ENCODE results near the gene CEP95.

Gene CEP95

DNA sequence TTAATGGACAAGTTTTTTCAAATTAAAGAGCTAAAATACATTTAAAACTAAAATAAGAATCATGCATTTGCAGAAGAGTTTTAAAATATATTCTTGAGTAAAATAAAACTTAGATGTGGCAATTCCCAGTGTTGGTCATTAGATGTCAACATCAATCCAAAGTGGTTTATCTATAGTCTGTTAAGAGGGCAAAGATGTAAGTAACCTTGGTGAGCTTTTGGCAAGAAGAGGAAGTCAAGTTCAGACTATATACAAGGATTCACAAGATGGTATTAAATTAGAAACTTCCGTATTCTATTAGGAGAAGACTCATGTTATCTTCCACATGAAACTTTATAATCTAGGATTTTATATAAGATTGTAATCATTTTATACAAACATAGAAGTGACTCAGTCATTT, 73.1 kb downstream of the CEP95 start:
- DNase-seq = no peak

DNA sequence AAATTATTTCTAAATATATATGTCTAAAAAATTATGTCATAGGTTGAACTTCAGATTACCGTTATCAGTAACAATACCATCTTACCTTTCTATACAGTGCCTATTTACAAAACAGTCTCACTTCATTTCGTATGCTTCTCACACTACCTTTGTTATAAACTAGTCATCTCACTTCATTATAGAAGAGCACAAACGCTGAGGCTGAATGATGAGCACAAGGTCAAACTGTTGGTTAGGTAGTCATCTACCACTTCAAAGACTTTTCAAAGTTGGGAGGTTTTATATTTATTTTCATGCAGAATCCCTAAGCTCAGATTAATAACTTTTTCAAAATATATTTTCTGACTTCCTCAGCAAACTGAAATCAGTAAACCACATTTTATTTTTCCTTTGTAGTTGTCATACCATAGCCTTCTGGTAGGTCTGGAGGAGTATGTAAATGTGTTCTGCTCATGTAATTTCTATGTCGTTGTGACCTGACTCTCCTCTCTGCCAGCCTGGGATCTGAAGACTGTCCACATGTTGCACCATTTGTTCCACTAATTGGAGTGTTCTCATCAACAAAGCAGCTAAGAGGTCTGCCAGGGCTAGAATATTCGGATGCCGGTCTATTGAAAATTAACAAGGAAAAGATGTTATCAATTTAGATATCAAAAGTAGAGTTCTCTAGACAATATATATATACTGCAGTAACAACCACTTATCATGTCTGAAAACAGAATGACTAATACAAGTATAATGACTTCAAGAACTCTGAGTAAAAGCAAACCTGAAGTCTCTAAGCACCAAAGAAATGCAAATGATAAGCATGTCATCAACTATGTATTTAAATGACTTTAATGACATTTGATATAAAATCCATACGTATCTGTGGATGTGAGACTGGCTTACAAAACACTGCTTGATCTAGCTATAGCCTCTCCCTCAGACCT, 73.9 kb downstream of the CEP95 start:
- peak; percentile 26 for DNase-seq

DNA sequence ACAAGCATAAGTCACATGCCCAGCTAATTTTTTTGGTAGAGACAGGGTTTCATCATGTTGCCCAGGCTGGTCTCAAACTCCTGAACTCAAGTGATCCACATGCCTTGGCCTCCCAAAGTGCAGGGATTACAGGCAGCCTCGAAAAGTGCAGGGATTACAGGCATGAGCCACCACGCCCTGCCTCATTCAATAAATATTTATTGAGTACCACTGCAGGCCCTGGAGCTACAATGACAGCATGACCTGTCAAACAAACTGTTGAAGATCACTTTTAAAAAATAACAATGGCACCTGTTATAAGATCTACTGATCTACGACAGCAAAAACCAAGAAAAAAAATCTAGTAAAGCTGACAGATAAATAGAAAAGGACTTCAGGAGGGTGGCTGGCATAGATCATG, 76.3 kb downstream of the CEP95 start:
- no peak for DNase-seq

DNA sequence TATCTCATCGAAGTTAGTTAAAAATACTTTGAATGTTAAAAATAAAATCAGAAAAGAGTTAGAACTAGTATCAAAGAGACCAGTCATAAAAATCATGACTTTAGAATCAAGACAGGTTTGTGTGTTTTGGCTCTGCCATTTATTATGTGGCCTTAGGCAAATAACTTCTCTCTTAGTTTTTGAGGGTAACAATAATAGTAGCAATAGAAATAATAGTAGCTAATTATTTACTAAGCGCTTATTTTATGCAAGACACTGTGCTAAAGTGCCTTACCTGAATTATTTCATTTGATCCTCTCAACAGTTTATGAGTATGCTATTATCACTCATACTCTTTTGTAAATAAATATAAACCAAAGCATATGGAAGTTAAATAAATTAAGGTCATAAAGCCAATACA, 78.4 kb downstream of the CEP95 start:
- DNase-seq = no peak
